GM23338 (cell line): ENCODE data around the gene RSU1. TPM values are rescaled to one million over a fixed set of nuclear protein-coding genes. Genes with fewer than 3 reads are reported as not detected.

Source experiments
- ATAC-seq: fragments of 200-7000 bp; cut with Tn5 transposase; 3 replicates; pipeline ENCODE4 v1.9.1; 2020
- DNase-seq: peaks from one replicate; pipeline ENCODE4 v3.0.0-alpha.2; 2015; ENCODE audit warnings: low spot score
- H2AFZ ChIP-seq: fragments of 200-600 bp; sonication (generic); 2 replicates; pipeline ENCODE4 v1.8.0; 2016; ENCODE audit warnings: antibody characterized with exemption, mild to moderate bottlenecking, moderate library complexity
- H3F3A ChIP-seq: fragments of 200-600 bp; sonication (generic); replicated peaks from 2 replicates; pipeline ENCODE4 v1.8.0; 2017; ENCODE audit warnings: antibody characterized with exemption, mixed run types, low read depth
- H3K27ac ChIP-seq: fragments of 200-600 bp; sonication (generic); 2 replicates; pipeline ENCODE4 v1.6.1; 2016; ENCODE audit warnings: low read depth
- H3K27me3 ChIP-seq: fragments of 200-600 bp; sonication (generic); 2 replicates; pipeline ENCODE4 v1.8.0; 2016; ENCODE audit warnings: mild to moderate bottlenecking, mixed run types, moderate library complexity; ENCODE audit not compliant: insufficient read depth
- H3K36me3 ChIP-seq: fragments of 200-600 bp; sonication (generic); 2 replicates; pipeline ENCODE4 v1.8.0; 2016; ENCODE audit warnings: mild to moderate bottlenecking; ENCODE audit not compliant: insufficient read depth
- H3K4me1 ChIP-seq: fragments of 200-600 bp; sonication (generic); 2 replicates; pipeline ENCODE4 v1.8.0; 2016; ENCODE audit warnings: mild to moderate bottlenecking, moderate library complexity; ENCODE audit not compliant: insufficient read depth
- H3K4me2 ChIP-seq: fragments of 200-600 bp; sonication (generic); 2 replicates; pipeline ENCODE4 v1.7.1; 2017; ENCODE audit warnings: mixed run types
- H3K4me3 ChIP-seq: fragments of 200-600 bp; sonication (generic); 2 replicates; pipeline ENCODE4 v1.6.1; 2016; ENCODE audit warnings: mixed run types
- H3K79me2 ChIP-seq: fragments of 200-600 bp; sonication (generic); replicated peaks from 2 replicates; pipeline ENCODE4 v1.8.0; 2017; ENCODE audit warnings: mild to moderate bottlenecking; ENCODE audit not compliant: insufficient read depth
- H3K9me2 ChIP-seq: fragments of 200-600 bp; sonication (generic); 2 replicates; pipeline ENCODE4 v1.8.0; 2017; ENCODE audit not compliant: insufficient read depth
- H4K20me1 ChIP-seq: fragments of 200-600 bp; sonication (generic); replicated peaks from 2 replicates; pipeline ENCODE4 v1.8.0; 2017; ENCODE audit warnings: mild to moderate bottlenecking; ENCODE audit not compliant: insufficient read depth
- H3K27ac Mint-ChIP-seq: 2 replicates; pipeline ENCODE4 v1.8.0; 2020; ENCODE audit warnings: inconsistent platforms, mild to moderate bottlenecking, moderate library complexity, mixed read lengths
- H3K27me3 Mint-ChIP-seq: 3 replicates; pipeline ENCODE4 v1.8.0; 2022; ENCODE audit warnings: low read depth, mild to moderate bottlenecking, moderate library complexity, mixed read lengths, inconsistent platforms; ENCODE audit not compliant: insufficient read depth, poor library complexity
- H3K36me3 Mint-ChIP-seq: 3 replicates; pipeline ENCODE4 v1.8.0; 2021; ENCODE audit warnings: low read depth, mild to moderate bottlenecking, inconsistent platforms, moderate library complexity, mixed read lengths
- H3K4me1 Mint-ChIP-seq: 3 replicates; pipeline ENCODE4 v1.8.0; 2020; ENCODE audit warnings: mild to moderate bottlenecking, inconsistent platforms, mixed read lengths
- H3K4me3 Mint-ChIP-seq: 3 replicates; pipeline ENCODE4 v1.8.0; 2021; ENCODE audit warnings: moderate library complexity, mild to moderate bottlenecking, inconsistent platforms, mixed read lengths
- H3K9me3 Mint-ChIP-seq: 3 replicates; pipeline ENCODE4 v1.8.0; 2020; ENCODE audit warnings: moderate library complexity, mild to moderate bottlenecking, inconsistent platforms, mixed read lengths
- EZH2 ChIP-seq: fragments of 200-600 bp; sonication (generic); IDR thresholded peaks from one replicate; pipeline ENCODE4 v1.8.0; 2017; ENCODE audit warnings: antibody characterized with exemption, mild to moderate bottlenecking, low read depth; ENCODE audit not compliant: unreplicated experiment
- JUNB ChIP-seq: IDR thresholded peaks from one replicate; pipeline ENCODE4 v1.6.1; 2016; ENCODE audit warnings: antibody characterized with exemption; ENCODE audit not compliant: unreplicated experiment
- NANOG ChIP-seq: IDR thresholded peaks from 2 replicates; pipeline ENCODE4 v1.6.1; 2016; ENCODE audit warnings: antibody characterized with exemption, borderline replicate concordance
- REST ChIP-seq: IDR thresholded peaks from one replicate; pipeline ENCODE4 v1.6.1; 2018; ENCODE audit warnings: antibody characterized with exemption; ENCODE audit not compliant: unreplicated experiment
- STAT1 ChIP-seq: IDR thresholded peaks from one replicate; pipeline ENCODE4 v1.6.1; 2016; ENCODE audit warnings: antibody characterized with exemption; ENCODE audit not compliant: unreplicated experiment
- ZNF114 ChIP-seq: fragments of 250-450 bp; sonication (Bioruptor Pico); IDR thresholded peaks from 2 replicates; pipeline ENCODE4 v1.5.0; 2020; ENCODE audit warnings: mild to moderate bottlenecking, moderate library complexity
- ZNF331 ChIP-seq: fragments of 250-450 bp; sonication (Bioruptor Pico); IDR thresholded peaks from 2 replicates; pipeline ENCODE4 v1.5.0; 2020; ENCODE audit warnings: low read depth, mild to moderate bottlenecking, moderate library complexity
- polyA plus RNA-seq: library from polyadenylated mRNA; unstranded; fragments of >200 nt; fragmentation: Nextera tagmentation; extraction: Ambion mirVana; gene quantifications from 2 replicates; pipeline ENCODE4 v1.2.1, GENCODE V29; 2016
- total RNA-seq: library from RNA; depleted of rRNA; stranded (reverse); fragments of >200 nt; shearing (Covaris generic); gene quantifications from 2 replicates; pipeline ENCODE4 v1.2.3, GENCODE V29; 2014
- TF ChIP-seq, protein P1 (sequence below), 2 experiments: fragments of 200-600 bp in 1 of 2; sonication (generic) in 1 of 2; conservative IDR thresholded peaks; 2 replicates each; pipeline versions ENCODE4 v1.5.1 to v1.6.1; 2016 to 2017; ENCODE audit warnings: antibody characterized with exemption in 2 of 2, low read depth in 2 of 2, mild to moderate bottlenecking in 2 of 2, moderate library complexity in 1 of 2

Gene RSU1
- total and polyA plus RNA-seq, 2 experiments from 2014 or later: 62.7 to 96.2 TPM

GRCh38 chr10:16685551-16685950, 131.7 kb downstream of the RSU1 start:
- no peaks in the 10 kb centered on the region for H3K36me3 ChIP-seq
- Mint-ChIP-seq H3K4me3 (no peak overlapping the region), H3K4me1 (peaks cover 3% of the 10 kb centered on the region; the same call in 1 of the 3 replicates), H3K27ac (no peak overlapping the region), H3K9me3 (no peaks in the 10 kb centered on the region), H3K27me3 (no peaks in the 10 kb centered on the region), H3K36me3 (no peaks in the 10 kb centered on the region)
- TF ChIP-seq EZH2 (no peak), STAT1 (no peak), NANOG (no peak), JUNB (no peak), ZNF114 (CRISPR knock-in tag) (no peak)
- TF ChIP-seq, protein P1, sequence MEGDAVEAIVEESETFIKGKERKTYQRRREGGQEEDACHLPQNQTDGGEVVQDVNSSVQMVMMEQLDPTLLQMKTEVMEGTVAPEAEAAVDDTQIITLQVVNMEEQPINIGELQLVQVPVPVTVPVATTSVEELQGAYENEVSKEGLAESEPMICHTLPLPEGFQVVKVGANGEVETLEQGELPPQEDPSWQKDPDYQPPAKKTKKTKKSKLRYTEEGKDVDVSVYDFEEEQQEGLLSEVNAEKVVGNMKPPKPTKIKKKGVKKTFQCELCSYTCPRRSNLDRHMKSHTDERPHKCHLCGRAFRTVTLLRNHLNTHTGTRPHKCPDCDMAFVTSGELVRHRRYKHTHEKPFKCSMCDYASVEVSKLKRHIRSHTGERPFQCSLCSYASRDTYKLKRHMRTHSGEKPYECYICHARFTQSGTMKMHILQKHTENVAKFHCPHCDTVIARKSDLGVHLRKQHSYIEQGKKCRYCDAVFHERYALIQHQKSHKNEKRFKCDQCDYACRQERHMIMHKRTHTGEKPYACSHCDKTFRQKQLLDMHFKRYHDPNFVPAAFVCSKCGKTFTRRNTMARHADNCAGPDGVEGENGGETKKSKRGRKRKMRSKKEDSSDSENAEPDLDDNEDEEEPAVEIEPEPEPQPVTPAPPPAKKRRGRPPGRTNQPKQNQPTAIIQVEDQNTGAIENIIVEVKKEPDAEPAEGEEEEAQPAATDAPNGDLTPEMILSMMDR (conservative IDR thresholded peaks at IDR 0.05; ENCODE audit: low read depth in 2 of 2): no peak
- H3K27ac ChIP-seq: no peak overlapping the region
- no peak overlapping the region for H2AFZ ChIP-seq
- ATAC-seq: no peak
- no peak overlapping the region for H3K4me2 ChIP-seq
- H3K79me2 ChIP-seq: no peaks in the 10 kb centered on the region
- H3K4me3 ChIP-seq: no peak overlapping the region
- no peaks in the 10 kb centered on the region for H3K4me1 ChIP-seq
- no peaks in the 10 kb centered on the region for H3F3A ChIP-seq
- no peaks in the 10 kb centered on the region for H4K20me1 ChIP-seq
- H3K27me3 ChIP-seq: no peaks in the 10 kb centered on the region
- DNase-seq: no peak
- no peaks in the 10 kb centered on the region; the same call in 1 of the 2 replicates for H3K9me2 ChIP-seq

DNA sequence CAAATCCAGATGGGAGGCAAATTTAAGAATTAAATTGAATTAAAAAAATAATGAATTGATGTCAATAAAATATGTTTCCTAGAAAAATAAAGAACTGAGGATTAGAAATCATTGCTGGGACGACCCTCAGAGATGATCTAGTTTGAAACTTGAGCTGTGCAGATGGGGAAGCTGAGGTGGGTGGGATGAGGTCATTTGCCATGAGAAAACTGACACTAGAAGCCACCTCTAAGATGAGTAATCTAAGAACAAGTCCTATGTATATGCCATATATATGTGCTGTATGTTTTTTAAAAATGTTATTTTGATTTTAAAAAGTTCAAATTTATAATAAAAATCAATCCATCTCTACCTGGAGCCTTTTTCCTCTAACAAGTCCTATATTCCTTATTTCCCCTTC, 135.7 kb downstream of the RSU1 start:
- no peak for DNase-seq
- Mint-ChIP-seq H3K27ac (no peak overlapping the region), H3K36me3 (no peaks in the 10 kb centered on the region)

More for the DNA sequence above, 135.7 kb downstream of the RSU1 start:
- no peaks in the 10 kb centered on the region for H3K9me3 Mint-ChIP-seq
- no peaks in the 10 kb centered on the region for H3K27me3 Mint-ChIP-seq
- TF ChIP-seq NANOG (no peak), ZNF331 (no peak), REST (no peak)
- H3K4me3 Mint-ChIP-seq: no peak overlapping the region
- Histone ChIP-seq H3K4me3 (no peak overlapping the region), H3F3A (no peaks in the 10 kb centered on the region), H3K27me3 (no peaks in the 10 kb centered on the region), H4K20me1 (no peaks in the 10 kb centered on the region), H2AFZ (no peak overlapping the region), H3K27ac (no peak overlapping the region), H3K4me2 (no peak overlapping the region), H3K36me3 (no peaks in the 10 kb centered on the region), H3K79me2 (no peaks in the 10 kb centered on the region), H3K9me2 (peaks cover 3% of the 10 kb centered on the region; the same call in 1 of the 2 replicates), H3K4me1 (no peaks in the 10 kb centered on the region)
- no peak for ATAC-seq
- peaks cover 3% of the 10 kb centered on the region; the same call in 1 of the 3 replicates for H3K4me1 Mint-ChIP-seq
